B cell (primary cell): ENCODE measurements around the gene NUDT4. TPM values are rescaled to one million over a fixed set of nuclear protein-coding genes. Genes with fewer than 3 reads are reported as not detected.

ENCODE experiments used
- ATAC-seq: fragments of 200-7000 bp; cut with Tn5 transposase; one replicate; pipeline ENCODE4 v1.10.0; 2021; ENCODE audit warnings: low read depth, mild to moderate bottlenecking, moderate number of reproducible peaks, moderate library complexity
- CTCF ChIA-PET: fragments of 350-600 bp; sonication (Branson Sonifier 250); formaldehyde crosslinking; loops from one replicate; lab custom pipeline; 2021; ENCODE audit warnings: antibody characterized with exemption, inconsistent platforms; lab: Charles Lee
- POLR2A ChIA-PET: fragments of 350-600 bp; sonication (Branson Sonifier 250); formaldehyde crosslinking; loops from one replicate; lab custom pipeline; 2021; ENCODE audit warnings: antibody characterized with exemption; lab: Charles Lee
- DNase-seq: peaks from one replicate; pipeline ENCODE4 v3.0.0; 2013
- H2AFZ ChIP-seq: 2 replicates; pipeline ENCODE4 v1.6.1; 2012; ENCODE audit warnings: mild to moderate bottlenecking, low read depth, low read length; ENCODE audit not compliant: insufficient read depth, poor library complexity, severe bottlenecking
- H3K27ac ChIP-seq, 2 donors: 1 replicate in 1 of 2; 2 replicates in 1 of 2; pipeline ENCODE4 v1.5.1; 2012 to 2013; ENCODE audit warnings: low read length in 2 of 2, mild to moderate bottlenecking in 2 of 2, moderate library complexity in 1 of 2
- H3K27me3 ChIP-seq, 4 experiments: fragments of 200-600 bp in 1 of 4; sonication (generic) in 1 of 4; replicated peaks in 1 of 4; 1 replicate in 2 of 4; 2 replicates in 2 of 4; pipeline versions ENCODE4 v1.6.1 to v1.7.0; 2013 to 2016; ENCODE audit warnings: low read length in 3 of 4, mild to moderate bottlenecking in 2 of 4, mixed read lengths in 1 of 4, moderate library complexity in 1 of 4; ENCODE audit not compliant: insufficient read depth in 4 of 4, control insufficient read depth in 3 of 4; ENCODE audit errors: control extremely low read depth in 1 of 4
- H3K36me3 ChIP-seq, 2 experiments: replicated peaks in 1 of 2; 1 replicate in 1 of 2; 2 replicates in 1 of 2; pipeline versions ENCODE4 v1.6.1 to v1.7.1; 2013; ENCODE audit warnings: low read length in 1 of 2; ENCODE audit not compliant: insufficient read depth in 2 of 2, control insufficient read depth in 1 of 2; ENCODE audit errors: control extremely low read depth in 1 of 2, extremely low read depth in 1 of 2
- H3K4me1 ChIP-seq, 2 donors: fragments of 200-600 bp in 1 of 2; sonication (generic) in 1 of 2; 1 replicate in 1 of 2; 2 replicates in 1 of 2; pipeline versions ENCODE4 v1.5.1 to v1.6.1; 2013 to 2017; ENCODE audit warnings: low read length in 2 of 2; ENCODE audit not compliant: control insufficient read depth in 2 of 2, insufficient read depth in 2 of 2
- H3K4me2 ChIP-seq: replicated peaks from 2 replicates; pipeline ENCODE3; 2012; ENCODE audit warnings: mild to moderate bottlenecking, low read depth, low read length; ENCODE audit not compliant: poor library complexity, severe bottlenecking
- H3K4me3 ChIP-seq, 5 experiments: fragments of 200-600 bp in 1 of 5; sonication (generic) in 1 of 5; 1 replicate in 3 of 5; 2 replicates in 2 of 5; pipeline versions ENCODE4 v1.5.1 to v1.7.0; 2011 to 2016; ENCODE audit warnings: low read length in 4 of 5, mild to moderate bottlenecking in 4 of 5, low read depth in 2 of 5, control low read depth in 1 of 5, moderate library complexity in 1 of 5; ENCODE audit not compliant: insufficient read depth in 1 of 5; ENCODE audit errors: control extremely low read depth in 1 of 5, extremely low read depth in 1 of 5
- H3K79me2 ChIP-seq: fragments of 200-600 bp; sonication (generic); one replicate; pipeline ENCODE4 v1.6.0; 2016; ENCODE audit warnings: low read length; ENCODE audit not compliant: control insufficient read depth, insufficient read depth
- H3K9ac ChIP-seq: fragments of 200-600 bp; sonication (generic); 2 replicates; pipeline ENCODE4 v1.6.1; 2017; ENCODE audit warnings: mild to moderate bottlenecking, low read length, moderate library complexity
- H3K9me3 ChIP-seq, 3 donors: one replicate each; pipeline versions ENCODE4 v1.6.1 to v1.7.1; 2013; ENCODE audit warnings: low read length in 2 of 3; ENCODE audit not compliant: control insufficient read depth in 2 of 3, insufficient read depth in 1 of 3; ENCODE audit errors: control extremely low read depth in 1 of 3
- H4K20me1 ChIP-seq: 2 replicates; pipeline ENCODE4 v1.6.0; 2012; ENCODE audit warnings: mild to moderate bottlenecking, low read length; ENCODE audit not compliant: insufficient read depth, control insufficient read depth, poor library complexity, severe bottlenecking
- H3K27ac Mint-ChIP-seq: one replicate; pipeline ENCODE4 v1.8.0; 2021; ENCODE audit warnings: mixed read lengths
- H3K27me3 Mint-ChIP-seq: one replicate; pipeline ENCODE4 v1.8.0; 2021; ENCODE audit warnings: mixed read lengths
- H3K4me1 Mint-ChIP-seq: one replicate; pipeline ENCODE4 v1.8.0; 2021; ENCODE audit warnings: mixed read lengths
- H3K4me3 Mint-ChIP-seq: one replicate; pipeline ENCODE4 v1.8.0; 2021; ENCODE audit warnings: mixed read lengths
- H3K9me3 Mint-ChIP-seq: one replicate; pipeline ENCODE4 v1.8.0; 2022; ENCODE audit warnings: mixed read lengths; ENCODE audit not compliant: insufficient read depth
- EZH2 ChIP-seq: IDR thresholded peaks from 2 replicates; pipeline ENCODE4 v1.6.1; 2012; ENCODE audit warnings: borderline replicate concordance, low read depth, mild to moderate bottlenecking, moderate library complexity, low read length; ENCODE audit not compliant: insufficient read depth, poor library complexity, severe bottlenecking
- WGBS: methylation state at CpG from one replicate; pipeline ENCODE4 v1.1.5; 2013; ENCODE audit warnings: missing lambda C conversion rate; ENCODE audit not compliant: insufficient coverage; 5-methylcytosine and 5-hydroxymethylcytosine counted together
- intact Hi-C: fragments of 100-400 bp; cut with micrococcal nuclease; formaldehyde crosslinking; loops from one replicate; pipeline ENCODE4 v1.10.0; 2022
- polyA plus RNA-seq: library from polyadenylated mRNA; depleted of rRNA; stranded (reverse); fragments of >200 nt; gene quantifications from 2 replicates; pipeline ENCODE4 v1.2.3, GENCODE V29; 2012
- total RNA-seq, 2 donors: library from RNA; stranded (reverse); fragments of 120-200 nt in 1 of 2; gene quantifications; 1 replicate in 1 of 2; 2 replicates in 1 of 2; pipeline versions ENCODE4 v1.2.3 to v1.2.4, GENCODE V29; 2013 to 2022
- TF ChIP-seq, protein P1 (sequence below): fragments of 200-600 bp; IDR thresholded peaks from one replicate; pipeline ENCODE4 v1.8.0; 2022; ENCODE audit warnings: antibody characterized with exemption, mild to moderate bottlenecking

The NUDT4 gene
- total and polyA plus RNA-seq, 2 donors (not counting 1 experiment from before 2014, with no cell fraction given) = 18.3 to 56.8 TPM

DNA sequence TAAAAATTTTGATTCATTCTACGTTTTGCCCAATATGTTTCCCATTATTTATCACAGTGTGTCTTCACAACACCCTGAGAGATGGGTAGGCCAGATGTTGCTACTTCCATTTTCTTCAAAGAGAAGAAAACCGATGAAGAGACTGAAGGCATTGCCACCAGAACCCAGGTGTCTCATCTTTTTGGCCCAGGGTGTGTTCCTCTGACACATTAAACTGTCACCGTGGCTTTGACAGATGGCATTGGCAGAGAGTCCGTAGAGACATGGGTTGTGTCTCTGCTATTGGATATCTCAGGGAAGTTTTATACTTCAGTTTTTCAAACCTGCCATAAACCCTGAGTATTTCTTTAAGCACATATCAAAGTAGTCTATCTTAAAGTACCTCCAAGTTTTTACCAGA is 11.3 kb upstream of the NUDT4 start:
- Mint-ChIP-seq H3K9me3 (no peaks in the 10 kb centered on the region), H3K4me1 (peaks cover 4% of the 10 kb centered on the region), H3K27ac (no peak overlapping the region), H3K27me3 (peaks cover 6% of the 10 kb centered on the region), H3K4me3 (no peak overlapping the region)
- intact Hi-C loops = no loop called here
- Histone ChIP-seq H3K4me1 (peaks cover 8 to 10% of the 10 kb centered on the region in 2 donors), H3K4me3 (no peak overlapping the region), H2AFZ (no peak overlapping the region), H3K9me3 (peaks cover 0 to 4% (median 0%) of the 10 kb centered on the region in 3 donors), H3K9ac (no peak overlapping the region), H3K27ac (no peak overlapping the region), H3K79me2 (no peaks in the 10 kb centered on the region), H3K4me2 (no peak overlapping the region), H4K20me1 (no peaks in the 10 kb centered on the region), H3K36me3 (no peaks in the 10 kb centered on the region), H3K27me3 (peaks cover 0 to 2% (median 0%) of the 10 kb centered on the region in 4 experiments)
- WGBS = 13% methylated on average over 1 of the region's 4 CpGs
- no peak for DNase-seq
- POLR2A ChIA-PET = no interaction called here
- CTCF ChIA-PET = no interaction called here
- TF ChIP-seq EZH2 = no peak
- TF ChIP-seq, protein P1, sequence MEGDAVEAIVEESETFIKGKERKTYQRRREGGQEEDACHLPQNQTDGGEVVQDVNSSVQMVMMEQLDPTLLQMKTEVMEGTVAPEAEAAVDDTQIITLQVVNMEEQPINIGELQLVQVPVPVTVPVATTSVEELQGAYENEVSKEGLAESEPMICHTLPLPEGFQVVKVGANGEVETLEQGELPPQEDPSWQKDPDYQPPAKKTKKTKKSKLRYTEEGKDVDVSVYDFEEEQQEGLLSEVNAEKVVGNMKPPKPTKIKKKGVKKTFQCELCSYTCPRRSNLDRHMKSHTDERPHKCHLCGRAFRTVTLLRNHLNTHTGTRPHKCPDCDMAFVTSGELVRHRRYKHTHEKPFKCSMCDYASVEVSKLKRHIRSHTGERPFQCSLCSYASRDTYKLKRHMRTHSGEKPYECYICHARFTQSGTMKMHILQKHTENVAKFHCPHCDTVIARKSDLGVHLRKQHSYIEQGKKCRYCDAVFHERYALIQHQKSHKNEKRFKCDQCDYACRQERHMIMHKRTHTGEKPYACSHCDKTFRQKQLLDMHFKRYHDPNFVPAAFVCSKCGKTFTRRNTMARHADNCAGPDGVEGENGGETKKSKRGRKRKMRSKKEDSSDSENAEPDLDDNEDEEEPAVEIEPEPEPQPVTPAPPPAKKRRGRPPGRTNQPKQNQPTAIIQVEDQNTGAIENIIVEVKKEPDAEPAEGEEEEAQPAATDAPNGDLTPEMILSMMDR = no peak
- ATAC-seq = no peak

DNA sequence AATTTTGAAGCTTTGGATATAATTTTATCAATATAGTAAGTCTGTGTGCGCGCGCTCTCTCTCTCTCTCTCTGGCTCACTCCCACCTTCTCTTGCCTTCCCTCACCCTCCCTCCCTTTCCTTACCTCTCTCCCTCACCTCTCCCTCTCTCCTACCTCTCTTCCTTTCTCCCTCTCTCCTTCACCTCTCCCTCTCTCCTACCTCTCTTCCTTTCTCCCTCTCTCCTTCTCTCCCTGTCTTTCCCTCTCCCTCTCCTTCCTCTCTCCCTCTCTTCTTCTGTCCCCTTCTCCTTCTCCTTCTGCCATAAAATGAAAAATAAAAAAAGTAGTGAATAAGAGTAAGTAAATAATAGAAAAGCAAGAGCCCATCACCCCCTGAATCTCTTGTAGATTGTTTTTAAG is 9.0 kb upstream of the NUDT4 start:
- intact Hi-C loops = no loop called here
- no peak for ATAC-seq

More for the DNA sequence above, 9.0 kb upstream of the NUDT4 start:
- Histone ChIP-seq H2AFZ (no peak overlapping the region), H3K4me2 (no peak overlapping the region), H3K9me3 (peaks cover 0 to 4% (median 0%) of the 10 kb centered on the region in 3 donors), H3K36me3 (no peaks in the 10 kb centered on the region), H3K27me3 (peaks cover 0 to 2% (median 0%) of the 10 kb centered on the region in 4 experiments), H4K20me1 (no peaks in the 10 kb centered on the region), H3K27ac (no peak overlapping the region), H3K79me2 (no peaks in the 10 kb centered on the region), H3K9ac (no peak overlapping the region), H3K4me3 (no peak overlapping the region), H3K4me1 (peaks cover 7 to 8% of the 10 kb centered on the region in 2 donors)
- peaks cover 10% of the 10 kb centered on the region for H3K27me3 Mint-ChIP-seq
- no peaks in the 10 kb centered on the region for H3K9me3 Mint-ChIP-seq
- no peak for TF ChIP-seq EZH2
- no peak overlapping the region for H3K27ac Mint-ChIP-seq
- no peak overlapping the region for H3K4me3 Mint-ChIP-seq
- H3K4me1 Mint-ChIP-seq = peaks cover 3% of the 10 kb centered on the region
- DNase-seq = no peak
- WGBS = no CpG with 5 or more reads among the region's 3 CpGs
- POLR2A ChIA-PET = no interaction called here
- CTCF ChIA-PET = interaction anchor here (0.7 kb wide), 1 partner anchor 1136 kb away, joined by 3 read pairs; no protein-coding TSS in a partner anchor
